GM23338 (cell line): ENCODE data around the gene EPO. TPM values are rescaled to one million over a fixed set of nuclear protein-coding genes. Genes with fewer than 3 reads are reported as not detected.
"Not testable (repeated sequence)": the region's sequence is repeated elsewhere in the genome, so short reads cannot be mapped to it uniquely, and the experiment has no call there.

Source experiments
- ATAC-seq: fragments of 200-7000 bp; cut with Tn5 transposase; 3 replicates; pipeline ENCODE4 v1.9.1; 2020
- DNase-seq: peaks from one replicate; pipeline ENCODE4 v3.0.0-alpha.2; 2015; ENCODE audit warnings: low spot score
- H2AFZ ChIP-seq: fragments of 200-600 bp; sonication (generic); 2 replicates; pipeline ENCODE4 v1.8.0; 2016; ENCODE audit warnings: antibody characterized with exemption, mild to moderate bottlenecking, moderate library complexity
- H3F3A ChIP-seq: fragments of 200-600 bp; sonication (generic); replicated peaks from 2 replicates; pipeline ENCODE4 v1.8.0; 2017; ENCODE audit warnings: antibody characterized with exemption, mixed run types, low read depth
- H3K27ac ChIP-seq: fragments of 200-600 bp; sonication (generic); 2 replicates; pipeline ENCODE4 v1.6.1; 2016; ENCODE audit warnings: low read depth
- H3K27me3 ChIP-seq: fragments of 200-600 bp; sonication (generic); 2 replicates; pipeline ENCODE4 v1.8.0; 2016; ENCODE audit warnings: mild to moderate bottlenecking, mixed run types, moderate library complexity; ENCODE audit not compliant: insufficient read depth
- H3K36me3 ChIP-seq: fragments of 200-600 bp; sonication (generic); 2 replicates; pipeline ENCODE4 v1.8.0; 2016; ENCODE audit warnings: mild to moderate bottlenecking; ENCODE audit not compliant: insufficient read depth
- H3K4me1 ChIP-seq: fragments of 200-600 bp; sonication (generic); 2 replicates; pipeline ENCODE4 v1.8.0; 2016; ENCODE audit warnings: mild to moderate bottlenecking, moderate library complexity; ENCODE audit not compliant: insufficient read depth
- H3K4me2 ChIP-seq: fragments of 200-600 bp; sonication (generic); 2 replicates; pipeline ENCODE4 v1.7.1; 2017; ENCODE audit warnings: mixed run types
- H3K4me3 ChIP-seq: fragments of 200-600 bp; sonication (generic); 2 replicates; pipeline ENCODE4 v1.6.1; 2016; ENCODE audit warnings: mixed run types
- H3K79me2 ChIP-seq: fragments of 200-600 bp; sonication (generic); replicated peaks from 2 replicates; pipeline ENCODE4 v1.8.0; 2017; ENCODE audit warnings: mild to moderate bottlenecking; ENCODE audit not compliant: insufficient read depth
- H3K9me2 ChIP-seq: fragments of 200-600 bp; sonication (generic); 2 replicates; pipeline ENCODE4 v1.8.0; 2017; ENCODE audit not compliant: insufficient read depth
- H4K20me1 ChIP-seq: fragments of 200-600 bp; sonication (generic); replicated peaks from 2 replicates; pipeline ENCODE4 v1.8.0; 2017; ENCODE audit warnings: mild to moderate bottlenecking; ENCODE audit not compliant: insufficient read depth
- H3K27ac Mint-ChIP-seq: 2 replicates; pipeline ENCODE4 v1.8.0; 2020; ENCODE audit warnings: inconsistent platforms, mild to moderate bottlenecking, moderate library complexity, mixed read lengths
- H3K27me3 Mint-ChIP-seq: 3 replicates; pipeline ENCODE4 v1.8.0; 2022; ENCODE audit warnings: low read depth, mild to moderate bottlenecking, moderate library complexity, mixed read lengths, inconsistent platforms; ENCODE audit not compliant: insufficient read depth, poor library complexity
- H3K36me3 Mint-ChIP-seq: 3 replicates; pipeline ENCODE4 v1.8.0; 2021; ENCODE audit warnings: low read depth, mild to moderate bottlenecking, inconsistent platforms, moderate library complexity, mixed read lengths
- H3K4me1 Mint-ChIP-seq: 3 replicates; pipeline ENCODE4 v1.8.0; 2020; ENCODE audit warnings: mild to moderate bottlenecking, inconsistent platforms, mixed read lengths
- H3K4me3 Mint-ChIP-seq: 3 replicates; pipeline ENCODE4 v1.8.0; 2021; ENCODE audit warnings: moderate library complexity, mild to moderate bottlenecking, inconsistent platforms, mixed read lengths
- H3K9me3 Mint-ChIP-seq: 3 replicates; pipeline ENCODE4 v1.8.0; 2020; ENCODE audit warnings: moderate library complexity, mild to moderate bottlenecking, inconsistent platforms, mixed read lengths
- CREB1 ChIP-seq: fragments of 250-450 bp; sonication (Bioruptor Pico); IDR thresholded peaks from 2 replicates; pipeline ENCODE4 v1.5.0; 2020; ENCODE audit warnings: low read depth, mild to moderate bottlenecking, moderate library complexity
- CTCF ChIP-seq, 2 experiments: fragments of 200-600 bp in 1 of 2; sonication (generic) in 1 of 2; conservative IDR thresholded peaks; 2 replicates each; pipeline versions ENCODE4 v1.5.1 to v1.6.1; 2016 to 2017; ENCODE audit warnings: antibody characterized with exemption in 2 of 2, low read depth in 2 of 2, mild to moderate bottlenecking in 2 of 2, moderate library complexity in 1 of 2
- ETS1 ChIP-seq: IDR thresholded peaks from 2 replicates; pipeline ENCODE4 v1.6.1; 2016; ENCODE audit warnings: antibody characterized with exemption
- STAT1 ChIP-seq: IDR thresholded peaks from one replicate; pipeline ENCODE4 v1.6.1; 2016; ENCODE audit warnings: antibody characterized with exemption; ENCODE audit not compliant: unreplicated experiment
- polyA plus RNA-seq: library from polyadenylated mRNA; unstranded; fragments of >200 nt; fragmentation: Nextera tagmentation; extraction: Ambion mirVana; gene quantifications from 2 replicates; pipeline ENCODE4 v1.2.1, GENCODE V29; 2016
- total RNA-seq: library from RNA; depleted of rRNA; stranded (reverse); fragments of >200 nt; shearing (Covaris generic); gene quantifications from 2 replicates; pipeline ENCODE4 v1.2.3, GENCODE V29; 2014

Gene EPO
- total and polyA plus RNA-seq, 2 experiments from 2014 or later = 1.0 TPM; not detected in 1

GRCh38 chr7:100759357-100760171, 39.3 kb downstream of the EPO start:
- Mint-ChIP-seq H3K4me1 (peaks cover 3% of the 10 kb centered on the region; the same call in 1 of the 3 replicates), H3K27ac (no peak overlapping the region), H3K4me3 (no peak overlapping the region), H3K27me3 (peaks cover 14% of the 10 kb centered on the region), H3K9me3 (no peaks in the 10 kb centered on the region), H3K36me3 (no peaks in the 10 kb centered on the region)
- Histone ChIP-seq H3K4me2 (no peak overlapping the region), H3K27me3 (no peaks in the 10 kb centered on the region), H2AFZ (no peak overlapping the region), H3K36me3 (no peaks in the 10 kb centered on the region), H4K20me1 (no peaks in the 10 kb centered on the region), H3K79me2 (no peaks in the 10 kb centered on the region), H3K9me2 (no peaks in the 10 kb centered on the region), H3K27ac (no peak overlapping the region), H3K4me3 (no peak overlapping the region), H3F3A (no peaks in the 10 kb centered on the region), H3K4me1 (no peaks in the 10 kb centered on the region)
- ATAC-seq (no peak), DNase-seq (no peak)
- TF ChIP-seq CTCF (conservative IDR thresholded peaks at IDR 0.05; ENCODE audit: low read depth in 2 of 2) (peak in 1 of 2 experiments; percentile 22; a peak in 2 of 4 replicates), CREB1 (no peak)

GRCh38 chr7:100762841-100763240, 42.6 kb downstream of the EPO start:
- H3K36me3 Mint-ChIP-seq, H3K27me3 Mint-ChIP-seq: not testable (repeated sequence)

GRCh38 chr7:100763556-100764140, 43.4 kb downstream of the EPO start:
- Mint-ChIP-seq H3K9me3 (no peaks in the 10 kb centered on the region), H3K4me1 (peaks cover 3% of the 10 kb centered on the region; the same call in 1 of the 3 replicates), H3K36me3 (no peaks in the 10 kb centered on the region), H3K27me3 (peaks cover 4% of the 10 kb centered on the region), H3K4me3 (no peak overlapping the region), H3K27ac (no peak overlapping the region)
- Histone ChIP-seq H3K27me3 (no peaks in the 10 kb centered on the region), H4K20me1 (no peaks in the 10 kb centered on the region), H3K36me3 (no peaks in the 10 kb centered on the region), H3K4me2 (no peak overlapping the region), H3K79me2 (no peaks in the 10 kb centered on the region), H3K9me2 (no peaks in the 10 kb centered on the region), H3K4me3 (no peak overlapping the region), H3F3A (no peaks in the 10 kb centered on the region), H3K4me1 (no peaks in the 10 kb centered on the region), H3K27ac (no peak overlapping the region), H2AFZ (no peak overlapping the region)
- DNase-seq (no peak), ATAC-seq (peak; percentile 73)
- TF ChIP-seq STAT1 = no peak
- TF ChIP-seq ETS1 = no peak

More at GRCh38 chr7:100762841-100763240, 42.6 kb downstream of the EPO start:
- not testable (repeated sequence) for H2AFZ ChIP-seq, H3K9me3 Mint-ChIP-seq, H4K20me1 ChIP-seq, H3K27ac Mint-ChIP-seq, H3K27me3 ChIP-seq, ATAC-seq, DNase-seq, H3K4me2 ChIP-seq, H3K79me2 ChIP-seq, H3K36me3 ChIP-seq, H3F3A ChIP-seq, H3K9me2 ChIP-seq, H3K4me3 ChIP-seq, H3K4me1 ChIP-seq, H3K27ac ChIP-seq, H3K4me3 Mint-ChIP-seq, H3K4me1 Mint-ChIP-seq
